ENCODE data around the gene ARPC1A. TPM values are rescaled to one million over a fixed set of nuclear protein-coding genes. Genes with fewer than 3 reads are reported as not detected.

Gene ARPC1A
- total RNA-seq, 2 experiments from 2014 or later: 71.8 to 108 TPM

- no peaks in the 10 kb centered on the region for H3K79me2 ChIP-seq (ENCODE audit: insufficient read depth, low read depth, low read length)
- intact Hi-C loops (cut with micrococcal nuclease; ENCODE audit: unreplicated experiment): no loop called here
- H2AFZ ChIP-seq (ENCODE audit: low read length): no peak overlapping the region
- no TSS peak for BruUV-seq (replicated peaks)
- POLR2A ChIA-PET: interaction anchor here (0.5 to 0.7 kb wide), 3 partner anchors 30 to 61 kb away, joined by 3 read pairs; no protein-coding TSS in a partner anchor
- no peak for TF ChIP-seq CTCF (conservative IDR thresholded peaks at IDR 0.05; ENCODE audit: low read length)
- no peak for TF ChIP-seq EZH2phosphoT487 (IDR thresholded peaks at IDR 0.05; ENCODE audit: borderline replicate concordance, low read depth, low read length)
- H3K9me3 ChIP-seq (ENCODE audit: low read length): no peaks in the 10 kb centered on the region
- no peaks in the 10 kb centered on the region for H4K20me1 ChIP-seq (ENCODE audit: insufficient read depth, low read length)
- H3K4me1 ChIP-seq (ENCODE audit: insufficient read depth, low read length, poor library complexity, severe bottlenecking): no peaks in the 10 kb centered on the region
- H3K36me3 ChIP-seq (ENCODE audit: insufficient read depth, low read length): no peaks in the 10 kb centered on the region
- no peak overlapping the region for H3K27ac ChIP-seq (ENCODE audit: low read depth, low read length, poor library complexity, severe bottlenecking)
- no peak overlapping the region for H3K4me3 ChIP-seq (ENCODE audit: low read depth, low read length, poor library complexity, severe bottlenecking)
- H3K9me2 ChIP-seq (ENCODE audit: insufficient read depth, low read length): no peaks in the 10 kb centered on the region
- H3K4me2 ChIP-seq (ENCODE audit: low read length): no peak overlapping the region
- no peak for DNase-seq (ENCODE audit: low spot score)
- CTCF ChIA-PET (ENCODE audit: unreplicated experiment): no interaction called here
Measured at GRCh38 chr7:99290980-99291607, 34.6 kb upstream of the ARPC1A start.

GRCh38 chr7:99292127-99292526, 33.6 kb upstream of the ARPC1A start:
- no peak for DNase-seq (ENCODE audit: low spot score)
- CTCF ChIA-PET (ENCODE audit: unreplicated experiment): no interaction called here
- POLR2A ChIA-PET: no interaction called here
- BruUV-seq (replicated peaks): no TSS peak
- no peaks in the 10 kb centered on the region for H4K20me1 ChIP-seq (ENCODE audit: insufficient read depth, low read length)
- intact Hi-C loops (cut with micrococcal nuclease; ENCODE audit: unreplicated experiment): no loop called here
- TF ChIP-seq CTCF (conservative IDR thresholded peaks at IDR 0.05; ENCODE audit: low read length) (no peak), EZH2phosphoT487 (IDR thresholded peaks at IDR 0.05; ENCODE audit: borderline replicate concordance, low read depth, low read length) (no peak)
- H3K4me3 ChIP-seq (ENCODE audit: low read depth, low read length, poor library complexity, severe bottlenecking): no peak overlapping the region
- H3K9me2 ChIP-seq (ENCODE audit: insufficient read depth, low read length): no peaks in the 10 kb centered on the region
- no peaks in the 10 kb centered on the region for H3K79me2 ChIP-seq (ENCODE audit: insufficient read depth, low read depth, low read length)
- H3K4me1 ChIP-seq (ENCODE audit: insufficient read depth, low read length, poor library complexity, severe bottlenecking): no peaks in the 10 kb centered on the region
- no peaks in the 10 kb centered on the region for H3K36me3 ChIP-seq (ENCODE audit: insufficient read depth, low read length)
- no peak overlapping the region for H2AFZ ChIP-seq (ENCODE audit: low read length)
- no peaks in the 10 kb centered on the region for H3K9me3 ChIP-seq (ENCODE audit: low read length)
- no peak overlapping the region for H3K4me2 ChIP-seq (ENCODE audit: low read length)
- H3K27ac ChIP-seq (ENCODE audit: low read depth, low read length, poor library complexity, severe bottlenecking): no peak overlapping the region

GRCh38 chr7:99293167-99293566, 32.5 kb upstream of the ARPC1A start:
- Histone ChIP-seq H3K27ac (ENCODE audit: low read depth, low read length, poor library complexity, severe bottlenecking) (no peak overlapping the region), H3K9me2 (ENCODE audit: insufficient read depth, low read length) (no peaks in the 10 kb centered on the region), H3K4me1 (ENCODE audit: insufficient read depth, low read length, poor library complexity, severe bottlenecking) (no peaks in the 10 kb centered on the region), H3K4me3 (ENCODE audit: low read depth, low read length, poor library complexity, severe bottlenecking) (no peak overlapping the region), H4K20me1 (ENCODE audit: insufficient read depth, low read length) (no peaks in the 10 kb centered on the region), H3K9me3 (ENCODE audit: low read length) (no peaks in the 10 kb centered on the region), H3K4me2 (ENCODE audit: low read length) (no peak overlapping the region), H3K36me3 (ENCODE audit: insufficient read depth, low read length) (no peaks in the 10 kb centered on the region), H2AFZ (ENCODE audit: low read length) (no peak overlapping the region), H3K79me2 (ENCODE audit: insufficient read depth, low read depth, low read length) (no peaks in the 10 kb centered on the region)
- BruUV-seq (replicated peaks): no TSS peak
- no peak for TF ChIP-seq CTCF (conservative IDR thresholded peaks at IDR 0.05; ENCODE audit: low read length)
- intact Hi-C loops (cut with micrococcal nuclease; ENCODE audit: unreplicated experiment): no loop called here
- ChIA-PET POLR2A (no interaction called here), CTCF (ENCODE audit: unreplicated experiment) (no interaction called here)
- DNase-seq (ENCODE audit: low spot score): no peak
